ENCODE data around the gene RCCD1.

The RCCD1 gene

DNA sequence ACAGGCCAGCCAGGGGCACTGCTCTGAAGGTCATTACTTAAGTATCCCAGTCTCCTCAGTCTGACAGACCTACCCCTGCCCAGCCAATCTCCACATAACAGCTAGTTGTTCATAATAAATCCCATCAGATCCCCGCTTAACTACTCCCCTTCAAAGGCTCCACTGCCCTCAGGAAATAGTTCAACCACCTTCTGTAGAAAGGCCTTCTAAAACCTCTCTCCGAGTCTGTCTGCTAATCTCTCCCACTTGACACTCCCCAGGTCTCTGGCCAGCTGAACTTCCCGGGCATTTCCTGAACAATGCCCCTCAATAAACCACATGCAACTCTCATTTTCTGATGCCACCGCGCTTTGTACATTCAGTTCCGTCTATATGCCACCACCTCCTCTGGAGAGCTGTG is 33.6 kb downstream of the RCCD1 start:
- TF ChIP-seq, protein P1, sequence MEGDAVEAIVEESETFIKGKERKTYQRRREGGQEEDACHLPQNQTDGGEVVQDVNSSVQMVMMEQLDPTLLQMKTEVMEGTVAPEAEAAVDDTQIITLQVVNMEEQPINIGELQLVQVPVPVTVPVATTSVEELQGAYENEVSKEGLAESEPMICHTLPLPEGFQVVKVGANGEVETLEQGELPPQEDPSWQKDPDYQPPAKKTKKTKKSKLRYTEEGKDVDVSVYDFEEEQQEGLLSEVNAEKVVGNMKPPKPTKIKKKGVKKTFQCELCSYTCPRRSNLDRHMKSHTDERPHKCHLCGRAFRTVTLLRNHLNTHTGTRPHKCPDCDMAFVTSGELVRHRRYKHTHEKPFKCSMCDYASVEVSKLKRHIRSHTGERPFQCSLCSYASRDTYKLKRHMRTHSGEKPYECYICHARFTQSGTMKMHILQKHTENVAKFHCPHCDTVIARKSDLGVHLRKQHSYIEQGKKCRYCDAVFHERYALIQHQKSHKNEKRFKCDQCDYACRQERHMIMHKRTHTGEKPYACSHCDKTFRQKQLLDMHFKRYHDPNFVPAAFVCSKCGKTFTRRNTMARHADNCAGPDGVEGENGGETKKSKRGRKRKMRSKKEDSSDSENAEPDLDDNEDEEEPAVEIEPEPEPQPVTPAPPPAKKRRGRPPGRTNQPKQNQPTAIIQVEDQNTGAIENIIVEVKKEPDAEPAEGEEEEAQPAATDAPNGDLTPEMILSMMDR (IDR thresholded peaks at IDR 0.05; ENCODE audit: insufficient read depth, low read depth, low read length, missing control alignments) = no peak
- no peak for DNase-seq (ENCODE audit: low read depth)
- H3K4me3 ChIP-seq (ENCODE audit: low read length) = no peak overlapping the region

DNA sequence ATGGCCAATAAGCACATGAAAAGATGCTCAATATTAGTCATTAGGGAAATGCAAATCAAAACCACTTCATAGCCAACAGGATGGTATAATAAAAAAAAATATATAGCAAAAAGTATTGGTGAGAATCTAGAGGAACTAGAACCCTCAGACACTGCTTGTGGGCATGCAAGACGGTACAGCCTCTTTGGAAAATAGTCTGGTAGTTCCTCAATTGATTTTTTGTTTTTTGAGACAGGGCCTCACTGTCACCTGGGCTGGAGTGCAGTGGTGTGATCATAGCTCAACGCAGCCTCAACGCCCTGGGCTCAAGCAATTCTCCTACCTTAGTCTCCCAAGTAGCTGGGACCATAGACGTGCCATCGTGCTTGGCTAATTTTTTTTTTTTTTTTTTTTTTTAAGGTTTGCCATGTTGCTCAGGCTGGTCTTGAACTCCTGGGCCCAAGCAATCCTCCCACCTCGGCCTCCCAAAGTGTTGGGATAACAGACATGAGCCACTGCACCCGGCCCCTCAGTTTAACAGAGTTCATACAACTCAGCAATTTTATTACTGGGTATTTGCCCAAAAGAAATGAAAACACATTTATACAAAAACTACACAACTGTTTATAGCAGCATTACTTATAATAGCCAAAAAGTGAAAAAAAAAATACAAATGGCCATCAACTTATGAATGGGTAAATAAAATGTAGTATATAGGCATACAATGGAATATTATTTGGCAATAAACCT is 34.5 kb downstream of the RCCD1 start:
- no peak for DNase-seq (ENCODE audit: low read depth)
- TF ChIP-seq, protein P1 (IDR thresholded peaks at IDR 0.05; ENCODE audit: insufficient read depth, low read depth, low read length, missing control alignments) = no peak
- H3K4me3 ChIP-seq (ENCODE audit: low read length) = no peak overlapping the region

DNA sequence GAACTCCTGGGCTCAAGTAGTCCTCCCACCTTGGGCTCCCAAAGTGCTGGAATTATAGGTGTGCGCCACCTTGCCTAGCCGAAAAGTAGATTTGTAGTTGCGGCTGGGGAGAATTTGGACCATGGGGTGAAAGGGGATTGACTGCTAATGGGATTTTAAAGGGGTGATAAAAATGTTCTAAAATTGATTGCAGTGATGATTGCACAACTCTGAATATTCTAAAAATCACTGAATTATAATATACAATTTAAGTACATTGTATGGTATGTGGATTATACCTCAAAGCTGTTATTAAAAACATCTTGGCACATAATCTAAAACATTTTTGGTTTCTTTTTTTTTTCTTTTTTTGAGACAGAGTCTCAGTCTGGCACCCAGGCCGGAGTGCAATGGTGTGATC is 35.8 kb downstream of the RCCD1 start:
- no peak overlapping the region for H3K4me3 ChIP-seq (ENCODE audit: low read length)
- DNase-seq (ENCODE audit: low read depth) = no peak
- TF ChIP-seq, protein P1 (IDR thresholded peaks at IDR 0.05; ENCODE audit: insufficient read depth, low read depth, low read length, missing control alignments) = no peak

DNA sequence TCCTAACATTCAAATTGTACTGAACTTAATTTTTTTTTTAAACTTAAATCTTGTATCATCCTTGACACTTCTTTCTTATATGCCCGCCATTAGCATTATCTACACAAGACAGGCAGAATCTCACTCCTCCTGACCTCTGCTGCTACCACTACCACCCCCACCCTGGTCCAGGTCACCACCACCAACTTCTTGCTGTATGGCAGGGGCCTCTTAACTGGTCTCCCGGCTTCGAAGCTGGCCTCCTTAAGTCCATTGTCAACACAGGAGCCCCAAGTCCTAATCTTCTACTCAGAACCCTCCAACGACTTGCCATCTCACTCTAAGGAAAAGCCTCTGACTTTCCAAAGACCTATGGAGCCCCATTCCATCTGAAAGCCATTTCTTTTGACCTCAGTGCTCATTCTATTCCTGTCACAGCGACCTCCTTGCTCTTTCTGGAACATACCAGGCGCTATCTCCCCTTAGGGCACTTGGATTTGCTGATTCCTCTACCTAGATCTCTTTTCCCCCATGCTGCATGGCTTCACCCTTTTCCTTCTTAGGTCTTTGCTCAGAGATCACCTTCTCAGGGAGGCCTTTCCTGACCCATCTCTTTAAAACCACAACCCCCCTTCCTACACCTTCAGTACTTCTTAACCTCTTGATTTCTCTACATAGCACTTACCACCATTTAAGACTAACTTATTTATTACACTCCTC is 37.1 kb downstream of the RCCD1 start:
- DNase-seq (ENCODE audit: low read depth) = no peak
- TF ChIP-seq, protein P1 (IDR thresholded peaks at IDR 0.05; ENCODE audit: insufficient read depth, low read depth, low read length, missing control alignments) = no peak

DNA sequence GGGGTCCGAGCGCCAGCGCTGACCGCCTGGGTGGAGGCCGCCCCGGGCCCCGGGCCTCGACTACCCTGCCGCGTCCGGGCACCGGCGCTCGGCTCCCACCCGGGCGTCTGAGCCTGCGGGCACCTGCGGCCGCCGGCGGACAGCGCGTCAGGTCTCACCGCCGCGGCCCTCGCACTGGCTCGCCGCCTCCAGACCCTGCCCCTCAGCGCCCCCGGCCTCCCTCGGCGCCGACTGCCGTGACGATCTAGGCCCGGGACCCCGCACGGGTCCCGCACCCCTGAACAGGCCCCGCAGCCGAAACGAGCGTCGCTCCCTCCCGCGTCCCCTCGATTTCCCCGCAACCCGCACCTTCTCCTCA is 39.4 kb downstream of the RCCD1 start:
- peak; percentile 15 for DNase-seq (ENCODE audit: low read depth)
- TF ChIP-seq, protein P1 (IDR thresholded peaks at IDR 0.05; ENCODE audit: insufficient read depth, low read depth, low read length, missing control alignments) = no peak
- peak overlapping the region; percentile 91 for H3K4me3 ChIP-seq (ENCODE audit: low read length)

More for the DNA sequence above, 37.1 kb downstream of the RCCD1 start:
- no peak overlapping the region for H3K4me3 ChIP-seq (ENCODE audit: low read length)

DNA sequence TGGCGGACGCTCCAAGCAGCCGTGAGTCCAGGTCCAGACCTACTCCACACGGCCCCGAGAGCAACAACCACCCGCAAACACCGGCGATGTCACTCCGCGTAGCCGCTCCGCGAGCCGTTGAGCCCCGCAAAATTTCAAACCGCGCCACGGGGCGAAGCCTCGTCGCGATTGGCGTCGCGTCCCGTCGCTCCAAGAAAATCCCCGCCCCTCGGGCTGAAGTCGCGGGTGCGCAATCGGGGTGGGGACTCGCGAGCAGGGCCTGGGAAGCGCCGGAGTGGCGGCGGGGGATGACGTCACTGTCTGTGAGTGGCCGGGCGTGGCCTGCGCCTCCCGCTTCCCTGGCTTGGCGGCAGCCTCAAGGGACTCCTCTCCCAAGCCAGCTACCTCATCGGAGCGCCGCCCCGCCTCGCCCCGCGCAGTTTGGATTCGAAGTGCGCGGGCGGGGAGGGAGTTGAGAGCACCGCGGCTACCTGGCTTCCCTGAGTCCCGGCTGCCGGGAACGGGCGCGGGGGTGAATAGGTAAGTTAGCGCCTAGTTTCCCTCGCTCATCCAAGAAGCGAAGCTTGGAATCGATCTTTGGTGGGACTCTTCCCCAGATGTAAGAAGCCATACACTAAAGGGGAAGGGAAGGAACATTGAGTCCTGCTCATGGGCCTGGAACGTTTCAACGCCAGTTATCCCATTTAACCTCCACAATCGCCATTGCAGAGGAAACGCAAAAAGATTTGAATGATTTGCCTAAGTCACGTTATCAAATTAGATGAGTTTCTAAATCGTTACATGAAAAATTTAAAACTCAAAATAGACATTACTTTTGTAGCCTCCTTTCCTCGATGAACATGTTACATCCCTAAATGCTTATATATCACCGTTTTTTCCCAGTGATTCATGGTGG is 40.0 kb downstream of the RCCD1 start, which contains the start of gene PRC1:
Gene PRC1, minus strand, starts transcription at position 119 of the 895 bp plus-strand sequence. Its CDS starts 118 bp downstream, at position 1.
- TF ChIP-seq, protein P1 (IDR thresholded peaks at IDR 0.05; ENCODE audit: insufficient read depth, low read depth, low read length, missing control alignments) = no peak
- DNase-seq (ENCODE audit: low read depth) = peak; percentile 100
- H3K4me3 ChIP-seq (ENCODE audit: low read length) = peak within 1 kb of the TSS; percentile 91

Measured in epithelial cell of esophagus (primary cell).